ENCODE measurements around the gene VPREB1. TPM values are rescaled to one million over a fixed set of nuclear protein-coding genes. Genes with fewer than 3 reads are reported as not detected.

The VPREB1 gene
- total RNA-seq, 1 experiment from 2014 or later: not detected

DNA sequence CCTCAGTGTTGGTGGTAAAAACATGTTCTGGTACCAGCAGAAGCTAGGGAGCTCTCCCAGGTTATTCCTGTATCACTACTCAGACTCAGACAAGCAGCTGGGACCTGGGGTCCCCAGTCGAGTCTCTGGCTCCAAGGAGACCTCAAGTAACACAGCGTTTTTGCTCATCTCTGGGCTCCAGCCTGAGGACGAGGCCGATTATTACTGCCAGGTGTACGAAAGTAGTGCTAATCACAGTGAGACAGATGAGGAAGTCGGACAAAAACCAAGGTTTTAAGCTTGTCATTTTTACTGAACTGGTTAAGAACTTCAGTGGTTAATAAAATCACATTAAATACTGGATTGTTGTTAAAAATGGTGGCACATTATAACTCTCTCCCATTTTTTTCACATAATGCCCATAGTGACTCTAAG lies 42.6 kb upstream of the VPREB1 start:
- Histone ChIP-seq H3K79me2 (ENCODE audit: low read length) (no peaks in the 10 kb centered on the region), H4K20me1 (ENCODE audit: low read length) (no peaks in the 10 kb centered on the region), H3K9me2 (replicated peaks; ENCODE audit: low read length) (no peaks in the 10 kb centered on the region), H3K9me3 (ENCODE audit: low read length) (no peaks in the 10 kb centered on the region), H3K4me2 (ENCODE audit: low read length) (no peak overlapping the region), H3K27me3 (ENCODE audit: low read length) (peaks cover 18% of the 10 kb centered on the region), H3F3A (ENCODE audit: low read length, unreplicated experiment) (no peaks in the 10 kb centered on the region), H2AFZ (ENCODE audit: low read length) (no peak overlapping the region), H3K9ac (ENCODE audit: low read length) (no peak overlapping the region), H3K27ac (ENCODE audit: low read length) (no peak overlapping the region), H3K4me1 (ENCODE audit: insufficient read depth, low read length) (no peaks in the 10 kb centered on the region), H3K36me3 (ENCODE audit: low read depth, low read length) (no peaks in the 10 kb centered on the region), H3K4me3 (ENCODE audit: low read length) (no peak overlapping the region)
- no TSS peak for BruUV-seq (replicated peaks)
- POLR2A ChIA-PET (ENCODE audit: unreplicated experiment): no interaction called here
- CTCF ChIA-PET: interaction anchor here (0.6 kb wide), 1 partner anchor 141 kb away, joined by 3 read pairs; no protein-coding TSS in a partner anchor
- TF ChIP-seq, protein P1, sequence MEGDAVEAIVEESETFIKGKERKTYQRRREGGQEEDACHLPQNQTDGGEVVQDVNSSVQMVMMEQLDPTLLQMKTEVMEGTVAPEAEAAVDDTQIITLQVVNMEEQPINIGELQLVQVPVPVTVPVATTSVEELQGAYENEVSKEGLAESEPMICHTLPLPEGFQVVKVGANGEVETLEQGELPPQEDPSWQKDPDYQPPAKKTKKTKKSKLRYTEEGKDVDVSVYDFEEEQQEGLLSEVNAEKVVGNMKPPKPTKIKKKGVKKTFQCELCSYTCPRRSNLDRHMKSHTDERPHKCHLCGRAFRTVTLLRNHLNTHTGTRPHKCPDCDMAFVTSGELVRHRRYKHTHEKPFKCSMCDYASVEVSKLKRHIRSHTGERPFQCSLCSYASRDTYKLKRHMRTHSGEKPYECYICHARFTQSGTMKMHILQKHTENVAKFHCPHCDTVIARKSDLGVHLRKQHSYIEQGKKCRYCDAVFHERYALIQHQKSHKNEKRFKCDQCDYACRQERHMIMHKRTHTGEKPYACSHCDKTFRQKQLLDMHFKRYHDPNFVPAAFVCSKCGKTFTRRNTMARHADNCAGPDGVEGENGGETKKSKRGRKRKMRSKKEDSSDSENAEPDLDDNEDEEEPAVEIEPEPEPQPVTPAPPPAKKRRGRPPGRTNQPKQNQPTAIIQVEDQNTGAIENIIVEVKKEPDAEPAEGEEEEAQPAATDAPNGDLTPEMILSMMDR (conservative IDR thresholded peaks at IDR 0.05; ENCODE audit: low read depth, low read length): no peak
- TF ChIP-seq EZH2phosphoT487 (IDR thresholded peaks at IDR 0.05; ENCODE audit: borderline replicate concordance, low read length): no peak
- no peak for DNase-seq
- ATAC-seq: no peak
- intact Hi-C loops (cut with micrococcal nuclease): no loop called here

- intact Hi-C loops (cut with micrococcal nuclease): no loop called here
- BruUV-seq (replicated peaks): no TSS peak
- H3K9ac ChIP-seq (ENCODE audit: low read length): no peak overlapping the region
- no peak overlapping the region for H3K4me3 ChIP-seq (ENCODE audit: low read length)
- H3K79me2 ChIP-seq (ENCODE audit: low read length): no peaks in the 10 kb centered on the region
- no peak overlapping the region for H3K27ac ChIP-seq (ENCODE audit: low read length)
- no peaks in the 10 kb centered on the region for H4K20me1 ChIP-seq (ENCODE audit: low read length)
- TF ChIP-seq EZH2phosphoT487 (IDR thresholded peaks at IDR 0.05; ENCODE audit: borderline replicate concordance, low read length) (no peak), EZH2 (IDR thresholded peaks at IDR 0.05; ENCODE audit: low read length, unreplicated experiment) (no peak)
- TF ChIP-seq, protein P1 (conservative IDR thresholded peaks at IDR 0.05; ENCODE audit: low read depth, low read length): no peak
- ChIA-PET CTCF (no interaction called here), POLR2A (ENCODE audit: unreplicated experiment) (no interaction called here)
- no peak overlapping the region for H3K4me2 ChIP-seq (ENCODE audit: low read length)
- no peaks in the 10 kb centered on the region for H3F3A ChIP-seq (ENCODE audit: low read length, unreplicated experiment)
- H3K27me3 ChIP-seq (ENCODE audit: low read length): peaks cover 16% of the 10 kb centered on the region
- no peaks in the 10 kb centered on the region for H3K36me3 ChIP-seq (ENCODE audit: low read depth, low read length)
- no peaks in the 10 kb centered on the region for H3K9me3 ChIP-seq (ENCODE audit: low read length)
- H3K4me1 ChIP-seq (ENCODE audit: insufficient read depth, low read length): no peaks in the 10 kb centered on the region
- ATAC-seq: no peak
- no peak overlapping the region for H2AFZ ChIP-seq (ENCODE audit: low read length)
- DNase-seq: no peak
- H3K9me2 ChIP-seq (replicated peaks; ENCODE audit: low read length): no peaks in the 10 kb centered on the region
These were observed 41.3 kb upstream of the VPREB1 start for GRCh38 chr22:22203048-22203971.
